Fibroblast of lung (primary cell): Measurements from ENCODE around the gene RSPH9. TPM values are rescaled to one million over a fixed set of nuclear protein-coding genes. Genes with fewer than 3 reads are reported as not detected.

Source experiments
- DNase-seq, 2 donors: peaks; one replicate each; pipeline versions ENCODE4 v3.0.0 to v3.0.0-alpha.2; 2010; ENCODE audit warnings: low read depth in 2 of 2
- H2AFZ ChIP-seq: 2 replicates; pipeline ENCODE4 v1.5.1; 2012; ENCODE audit warnings: low read length, control low read depth, inconsistent platforms
- H3K27ac ChIP-seq: 2 replicates; pipeline ENCODE4 v1.5.1; 2011; ENCODE audit warnings: low read length, control low read depth; ENCODE audit not compliant: insufficient read depth
- H3K27me3 ChIP-seq: 2 replicates; pipeline ENCODE4 v1.5.1; 2011; ENCODE audit warnings: mild to moderate bottlenecking, low read length; ENCODE audit not compliant: control insufficient read depth, insufficient read depth
- H3K36me3 ChIP-seq: 2 replicates; pipeline ENCODE4 v1.5.1; 2011; ENCODE audit warnings: low read length; ENCODE audit not compliant: control insufficient read depth, insufficient read depth
- H3K4me1 ChIP-seq: 2 replicates; pipeline ENCODE4 v1.5.1; 2011; ENCODE audit warnings: low read length; ENCODE audit not compliant: control insufficient read depth, insufficient read depth; ENCODE audit errors: extremely low read depth
- H3K4me2 ChIP-seq: 2 replicates; pipeline ENCODE4 v1.5.1; 2011; ENCODE audit warnings: low read length, control low read depth; ENCODE audit not compliant: insufficient read depth; ENCODE audit errors: extremely low read depth
- H3K4me3 ChIP-seq, 4 experiments: fragments of 200-600 bp in 1 of 4; sonication (generic) in 1 of 4; replicated peaks in 1 of 4; 2 replicates each; pipeline ENCODE4 v1.5.1; 2011 to 2016; ENCODE audit warnings: low read length in 4 of 4, low read depth in 3 of 4, mild to moderate bottlenecking in 3 of 4, control low read depth in 2 of 4, inconsistent platforms in 1 of 4, mixed read lengths in 1 of 4; ENCODE audit not compliant: insufficient read depth in 1 of 4; ENCODE audit errors: control extremely low read depth in 1 of 4
- H3K79me2 ChIP-seq: 2 replicates; pipeline ENCODE4 v1.5.1; 2012; ENCODE audit warnings: mild to moderate bottlenecking, low read length, inconsistent platforms; ENCODE audit not compliant: control insufficient read depth, insufficient read depth
- H3K9ac ChIP-seq: 2 replicates; pipeline ENCODE4 v1.5.1; 2011; ENCODE audit warnings: mild to moderate bottlenecking, low read length, control low read depth; ENCODE audit not compliant: insufficient read depth
- H3K9me3 ChIP-seq: 2 replicates; pipeline ENCODE4 v1.5.1; 2012; ENCODE audit warnings: low read depth, low read length; ENCODE audit not compliant: control insufficient read depth, insufficient read depth
- H4K20me1 ChIP-seq: 2 replicates; pipeline ENCODE4 v1.5.1; 2011; ENCODE audit warnings: low read length; ENCODE audit not compliant: control insufficient read depth, insufficient read depth; ENCODE audit errors: extremely low read depth
- CTCF ChIP-seq, 2 donors: IDR thresholded peaks in 1 of 2; conservative IDR thresholded peaks in 1 of 2; 1 replicate in 1 of 2; 2 replicates in 1 of 2; pipeline ENCODE4 v1.5.1; 2011 to 2012; ENCODE audit warnings: low read length in 2 of 2, control low read depth in 1 of 2, inconsistent platforms in 1 of 2, low read depth in 1 of 2, mild to moderate bottlenecking in 1 of 2
- EZH2 ChIP-seq: IDR thresholded peaks from 2 replicates; pipeline ENCODE4 v1.5.1; 2012; ENCODE audit warnings: low read length, control low read depth, mild to moderate bottlenecking; ENCODE audit errors: missing control alignments
- polyA plus RNA-seq, 2 donors: library from polyadenylated mRNA; depleted of rRNA in 1 of 2; stranded (reverse) in 1 of 2; unstranded in 1 of 2; fragments of >200 nt; gene quantifications; 2 replicates each; pipeline ENCODE4 v1.2.1, GENCODE V29; 2011 to 2012; ENCODE audit warnings: missing spikeins in 1 of 2
- total RNA-seq: library from RNA; depleted of rRNA; stranded (reverse); fragments of >200 nt; gene quantifications from 2 replicates; pipeline ENCODE4 v1.2.1, GENCODE V29; 2014

RSPH9 gene
- total and polyA plus RNA-seq, 2 donors (not counting 1 experiment from before 2014, with no cell fraction given), result 0.87 to 1.7 TPM

GRCh38 chr6:43671801-43672690 is 27.2 kb downstream of the RSPH9 start:
- Histone ChIP-seq H3K27ac (no peak overlapping the region), H3K9ac (no peak overlapping the region), H3K4me3 (no peak overlapping the region), H3K4me1 (peaks cover 14% of the 10 kb centered on the region), H3K79me2 (no peaks in the 10 kb centered on the region), H2AFZ (no peak overlapping the region), H3K27me3 (no peaks in the 10 kb centered on the region), H3K9me3 (no peaks in the 10 kb centered on the region), H4K20me1 (peaks cover under 1% of the 10 kb centered on the region), H3K4me2 (no peak overlapping the region), H3K36me3 (peaks cover 27% of the 10 kb centered on the region)
- no peak for TF ChIP-seq EZH2
- no peak for TF ChIP-seq CTCF (conservative IDR thresholded peaks at IDR 0.05 in 1 of 2, IDR thresholded peaks at IDR 0.05 in 1 of 2; ENCODE audit: low read depth in 1 of 2, low read length in 2 of 2)
- peak in 1 of 2 donors; percentile 47 for DNase-seq

GRCh38 chr6:43673444-43674084 is 28.7 kb downstream of the RSPH9 start:
- peak in 1 of 2 donors; percentile 86 for DNase-seq
- H3K79me2 ChIP-seq, result no peaks in the 10 kb centered on the region
- TF ChIP-seq CTCF (conservative IDR thresholded peaks at IDR 0.05 in 1 of 2, IDR thresholded peaks at IDR 0.05 in 1 of 2; ENCODE audit: low read depth in 1 of 2, low read length in 2 of 2), result no peak
- no peak for TF ChIP-seq EZH2
- no peak overlapping the region for H3K4me3 ChIP-seq
- peak overlapping the region; percentile 16 for H3K9ac ChIP-seq
- no peaks in the 10 kb centered on the region for H4K20me1 ChIP-seq
- peak overlapping the region; percentile 35 for H3K4me2 ChIP-seq
- peaks cover 29% of the 10 kb centered on the region for H3K36me3 ChIP-seq
- H3K9me3 ChIP-seq, result no peaks in the 10 kb centered on the region
- H2AFZ ChIP-seq, result no peak overlapping the region
- peak overlapping the region; percentile 28 for H3K27ac ChIP-seq
- H3K27me3 ChIP-seq, result no peaks in the 10 kb centered on the region
- H3K4me1 ChIP-seq, result peaks cover 14% of the 10 kb centered on the region

GRCh38 chr6:43674291-43674690 is 29.5 kb downstream of the RSPH9 start:
- Histone ChIP-seq H4K20me1 (no peaks in the 10 kb centered on the region), H3K27me3 (no peaks in the 10 kb centered on the region), H3K4me2 (no peak overlapping the region), H3K9ac (no peak overlapping the region), H3K36me3 (peaks cover 29% of the 10 kb centered on the region), H3K4me3 (no peak overlapping the region), H3K79me2 (no peaks in the 10 kb centered on the region), H3K27ac (peak overlapping the region; percentile 28), H2AFZ (no peak overlapping the region), H3K4me1 (peaks cover 9% of the 10 kb centered on the region), H3K9me3 (no peaks in the 10 kb centered on the region)
- no peak for DNase-seq
- TF ChIP-seq CTCF (conservative IDR thresholded peaks at IDR 0.05 in 1 of 2, IDR thresholded peaks at IDR 0.05 in 1 of 2; ENCODE audit: low read depth in 1 of 2, low read length in 2 of 2) (no peak), EZH2 (no peak)
